Nephron progenitor cell (in vitro differentiated cells): ENCODE measurements around the gene TFEB.

Source experiments
- DNase-seq: peaks from one replicate; pipeline ENCODE4 v3.0.0; 2021
- H3K27ac Mint-ChIP-seq: 2 replicates; pipeline ENCODE4 v1.8.0; 2021; ENCODE audit warnings: mild to moderate bottlenecking, moderate library complexity, mixed read lengths
- H3K27me3 Mint-ChIP-seq: 2 replicates; pipeline ENCODE4 v1.8.0; 2021; ENCODE audit warnings: mild to moderate bottlenecking, low read depth, mixed read lengths; ENCODE audit not compliant: poor library complexity
- H3K36me3 Mint-ChIP-seq: 2 replicates; pipeline ENCODE4 v1.8.0; 2021; ENCODE audit warnings: low read depth, mixed read lengths
- H3K4me1 Mint-ChIP-seq: 2 replicates; pipeline ENCODE4 v1.8.0; 2021; ENCODE audit warnings: mixed read lengths
- H3K4me3 Mint-ChIP-seq: 2 replicates; pipeline ENCODE4 v1.8.0; 2021; ENCODE audit warnings: mild to moderate bottlenecking, moderate library complexity, mixed read lengths
- H3K9me3 Mint-ChIP-seq: 2 replicates; pipeline ENCODE4 v1.8.0; 2021; ENCODE audit warnings: mild to moderate bottlenecking, moderate library complexity, mixed read lengths
- TF ChIP-seq, protein P1 (sequence below): fragments of 200-600 bp; sonication (generic); IDR thresholded peaks from 2 replicates; pipeline ENCODE4 v1.5.0; 2021; ENCODE audit warnings: antibody characterized with exemption

The TFEB gene

DNA sequence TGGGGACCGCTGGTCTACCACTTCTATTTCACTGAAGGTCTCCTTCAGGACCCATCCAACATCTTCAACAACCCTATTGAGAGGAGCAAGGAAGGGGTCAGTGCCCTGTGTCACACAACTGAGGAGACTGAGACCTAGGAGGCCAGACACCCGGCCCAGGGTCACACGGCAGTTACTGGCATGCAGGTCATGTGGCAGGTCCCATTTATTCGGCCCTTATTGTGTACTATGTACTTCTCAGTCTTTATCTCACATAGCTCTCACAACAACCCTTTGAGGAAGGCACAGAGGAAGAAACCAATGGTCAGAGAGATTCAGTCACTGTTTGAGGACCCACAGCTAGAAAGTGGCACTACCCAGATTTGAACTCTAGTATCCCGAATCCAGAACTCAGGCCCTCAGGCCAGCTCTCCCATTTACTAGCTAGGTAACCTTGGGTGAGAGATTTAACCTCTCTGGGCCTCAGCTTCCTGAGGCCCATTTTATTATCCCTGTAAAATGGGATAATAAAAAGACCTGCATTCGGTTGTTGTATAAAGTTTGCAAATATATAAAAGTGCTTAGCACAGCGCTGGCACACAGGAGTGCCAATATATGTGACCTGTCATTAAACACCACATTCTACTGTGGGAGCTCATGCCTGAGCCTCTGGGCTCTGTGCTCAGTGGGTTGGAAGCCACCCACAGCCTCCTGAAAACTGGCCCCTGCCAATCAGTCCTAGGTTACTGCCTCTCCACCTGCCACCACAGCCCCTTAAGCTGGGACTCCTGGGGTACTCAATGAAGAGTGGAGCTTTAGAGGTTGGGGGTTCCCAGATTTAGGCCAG, 15.8 kb downstream of the TFEB start:
- TF ChIP-seq, protein P1, sequence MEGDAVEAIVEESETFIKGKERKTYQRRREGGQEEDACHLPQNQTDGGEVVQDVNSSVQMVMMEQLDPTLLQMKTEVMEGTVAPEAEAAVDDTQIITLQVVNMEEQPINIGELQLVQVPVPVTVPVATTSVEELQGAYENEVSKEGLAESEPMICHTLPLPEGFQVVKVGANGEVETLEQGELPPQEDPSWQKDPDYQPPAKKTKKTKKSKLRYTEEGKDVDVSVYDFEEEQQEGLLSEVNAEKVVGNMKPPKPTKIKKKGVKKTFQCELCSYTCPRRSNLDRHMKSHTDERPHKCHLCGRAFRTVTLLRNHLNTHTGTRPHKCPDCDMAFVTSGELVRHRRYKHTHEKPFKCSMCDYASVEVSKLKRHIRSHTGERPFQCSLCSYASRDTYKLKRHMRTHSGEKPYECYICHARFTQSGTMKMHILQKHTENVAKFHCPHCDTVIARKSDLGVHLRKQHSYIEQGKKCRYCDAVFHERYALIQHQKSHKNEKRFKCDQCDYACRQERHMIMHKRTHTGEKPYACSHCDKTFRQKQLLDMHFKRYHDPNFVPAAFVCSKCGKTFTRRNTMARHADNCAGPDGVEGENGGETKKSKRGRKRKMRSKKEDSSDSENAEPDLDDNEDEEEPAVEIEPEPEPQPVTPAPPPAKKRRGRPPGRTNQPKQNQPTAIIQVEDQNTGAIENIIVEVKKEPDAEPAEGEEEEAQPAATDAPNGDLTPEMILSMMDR, result no peak
- Mint-ChIP-seq H3K36me3 (no peaks in the 10 kb centered on the region), H3K4me3 (no peak overlapping the region), H3K4me1 (peaks cover 56% of the 10 kb centered on the region), H3K27me3 (peaks cover 6% of the 10 kb centered on the region), H3K27ac (no peak overlapping the region), H3K9me3 (no peaks in the 10 kb centered on the region)
- no peak for DNase-seq

GRCh38 chr6:41718828-41719227, 16.6 kb downstream of the TFEB start:
- Mint-ChIP-seq H3K4me1 (peaks cover 53% of the 10 kb centered on the region), H3K36me3 (no peaks in the 10 kb centered on the region), H3K27ac (no peak overlapping the region), H3K27me3 (peaks cover 6% of the 10 kb centered on the region), H3K4me3 (no peak overlapping the region), H3K9me3 (no peaks in the 10 kb centered on the region)
- TF ChIP-seq, protein P1, result no peak
- DNase-seq, result no peak

DNA sequence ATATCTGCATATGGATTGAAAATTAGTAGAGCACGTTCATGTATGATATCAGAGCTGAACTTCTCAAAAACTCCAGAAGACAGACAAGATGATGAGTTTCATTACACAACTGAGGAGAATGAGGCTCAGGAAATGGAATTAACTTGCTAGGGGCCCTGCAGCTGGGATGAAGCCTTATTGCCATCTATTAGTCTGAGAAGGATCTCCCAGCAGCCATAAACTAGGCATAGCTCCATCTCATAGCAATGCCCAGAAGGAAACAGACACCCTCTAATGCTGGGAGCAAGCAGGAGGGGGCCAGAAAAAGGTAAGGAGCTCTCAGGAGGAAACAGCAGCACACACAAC, 18.0 kb downstream of the TFEB start:
- Mint-ChIP-seq H3K4me1 (peaks cover 45% of the 10 kb centered on the region), H3K9me3 (no peaks in the 10 kb centered on the region), H3K36me3 (no peaks in the 10 kb centered on the region), H3K27ac (peak overlapping the region; percentile 40), H3K27me3 (peaks cover 6% of the 10 kb centered on the region), H3K4me3 (no peak overlapping the region)
- TF ChIP-seq, protein P1, result no peak
- no peak for DNase-seq

- TF ChIP-seq, protein P1, result no peak
- no peak for DNase-seq
- Mint-ChIP-seq H3K27ac (peak overlapping the region; percentile 40), H3K9me3 (no peaks in the 10 kb centered on the region), H3K4me1 (peaks cover 45% of the 10 kb centered on the region), H3K27me3 (peaks cover 6% of the 10 kb centered on the region), H3K4me3 (no peak overlapping the region), H3K36me3 (no peaks in the 10 kb centered on the region)
Observed at GRCh38 chr6:41716516-41717391, 18.7 kb downstream of the TFEB start.

DNA sequence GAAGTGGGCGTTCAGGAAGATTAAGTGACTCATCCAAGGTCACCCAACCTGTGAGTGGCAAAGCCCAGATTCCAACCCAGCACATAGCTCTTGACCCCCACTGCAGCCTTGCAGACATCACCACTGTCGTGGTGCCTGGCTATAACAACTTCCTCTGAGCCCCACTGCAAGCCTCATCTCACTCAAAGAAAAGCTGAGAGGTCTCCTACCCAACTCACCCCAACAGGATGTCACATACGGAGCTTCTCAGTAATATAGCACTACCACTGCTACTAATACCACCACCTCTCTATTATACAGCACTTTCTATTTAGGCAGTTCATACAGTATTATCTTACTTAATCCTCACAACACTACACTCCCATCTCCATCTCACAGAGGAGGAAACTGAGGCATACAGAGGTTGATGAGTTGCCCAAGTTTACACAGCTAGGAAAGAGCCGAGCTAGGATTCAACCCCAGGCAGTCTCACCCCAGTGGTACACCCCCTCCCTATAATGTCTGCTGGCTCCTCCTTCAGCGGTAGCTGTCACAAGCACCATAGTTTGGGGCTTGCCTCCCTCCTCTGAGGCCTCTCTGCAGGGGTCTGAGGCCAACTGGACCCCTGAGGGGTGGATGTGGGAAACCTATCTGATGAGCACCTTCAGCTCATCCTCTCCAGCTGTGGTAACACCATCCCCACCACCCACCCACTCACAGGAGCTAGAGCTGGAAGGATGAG, 19.5 kb downstream of the TFEB start:
- TF ChIP-seq, protein P1, result no peak
- no peaks in the 10 kb centered on the region for H3K36me3 Mint-ChIP-seq
- peaks cover 6% of the 10 kb centered on the region for H3K27me3 Mint-ChIP-seq
- H3K27ac Mint-ChIP-seq, result no peak overlapping the region
- H3K9me3 Mint-ChIP-seq, result no peaks in the 10 kb centered on the region
- H3K4me3 Mint-ChIP-seq, result no peak overlapping the region
- DNase-seq, result no peak
- H3K4me1 Mint-ChIP-seq, result peaks cover 45% of the 10 kb centered on the region
